Nephron (organoid): Measurements from ENCODE around the gene NPC1L1.

Experiments
- H3K27ac Mint-ChIP-seq, 3 experiments: 2 replicates each; pipeline ENCODE4 v1.8.0; 2020; ENCODE audit warnings: mixed read lengths in 3 of 3, mild to moderate bottlenecking in 2 of 3, moderate library complexity in 1 of 3
- H3K27me3 Mint-ChIP-seq: 2 replicates; pipeline ENCODE4 v1.8.0; 2021; ENCODE audit warnings: low read depth, mild to moderate bottlenecking, moderate library complexity, mixed read lengths
- H3K36me3 Mint-ChIP-seq: 2 replicates; pipeline ENCODE4 v1.8.0; 2020; ENCODE audit warnings: low read depth, mixed read lengths
- H3K4me1 Mint-ChIP-seq: 2 replicates; pipeline ENCODE4 v1.8.0; 2020; ENCODE audit warnings: mixed read lengths
- H3K4me3 Mint-ChIP-seq, 3 experiments: 2 replicates each; pipeline ENCODE4 v1.8.0; 2020; ENCODE audit warnings: mild to moderate bottlenecking in 3 of 3, mixed read lengths in 3 of 3, moderate library complexity in 2 of 3
- H3K9me3 Mint-ChIP-seq: 2 replicates; pipeline ENCODE4 v1.8.0; 2020; ENCODE audit warnings: mixed read lengths
- CTCF ChIP-seq, 3 experiments: fragments of 200-600 bp; sonication (generic); IDR thresholded peaks; one replicate each; pipeline ENCODE4 v1.5.0; 2021; ENCODE audit warnings: antibody characterized with exemption in 3 of 3; ENCODE audit not compliant: unreplicated experiment in 3 of 3

NPC1L1 gene

GRCh38 chr7:44518761-44519160, 22.4 kb downstream of the NPC1L1 start:
- H3K36me3 Mint-ChIP-seq: peaks cover 1% of the 10 kb centered on the region
- no peak overlapping the region for H3K4me3 Mint-ChIP-seq
- no peaks in the 10 kb centered on the region for H3K4me1 Mint-ChIP-seq
- no peak overlapping the region for H3K27ac Mint-ChIP-seq
- H3K27me3 Mint-ChIP-seq: no peaks in the 10 kb centered on the region
- TF ChIP-seq CTCF (IDR thresholded peaks at IDR 0.05; ENCODE audit: unreplicated experiment in 3 of 3): no peak
- peaks cover 7% of the 10 kb centered on the region for H3K9me3 Mint-ChIP-seq

- Mint-ChIP-seq H3K4me3 (no peak overlapping the region), H3K36me3 (no peaks in the 10 kb centered on the region), H3K27me3 (peaks cover 5% of the 10 kb centered on the region), H3K27ac (no peak overlapping the region), H3K9me3 (no peaks in the 10 kb centered on the region), H3K4me1 (no peaks in the 10 kb centered on the region)
- no peak for TF ChIP-seq CTCF (IDR thresholded peaks at IDR 0.05; ENCODE audit: unreplicated experiment in 3 of 3)
These were observed 24.0 kb downstream of the NPC1L1 start for GRCh38 chr7:44517175-44517574.

- H3K27me3 Mint-ChIP-seq: peaks cover 5% of the 10 kb centered on the region
- H3K4me1 Mint-ChIP-seq: no peaks in the 10 kb centered on the region
- H3K4me3 Mint-ChIP-seq: no peak overlapping the region
- no peaks in the 10 kb centered on the region for H3K36me3 Mint-ChIP-seq
- H3K9me3 Mint-ChIP-seq: peaks cover 3% of the 10 kb centered on the region
- no peak for TF ChIP-seq CTCF (IDR thresholded peaks at IDR 0.05; ENCODE audit: unreplicated experiment in 3 of 3)
- no peak overlapping the region for H3K27ac Mint-ChIP-seq
These were observed 25.4 kb downstream of the NPC1L1 start for GRCh38 chr7:44515590-44516268.

GRCh38 chr7:44512736-44513135, 28.4 kb downstream of the NPC1L1 start:
- H3K27me3 Mint-ChIP-seq: peaks cover 12% of the 10 kb centered on the region
- no peak overlapping the region for H3K4me3 Mint-ChIP-seq
- H3K27ac Mint-ChIP-seq: no peak overlapping the region
- H3K4me1 Mint-ChIP-seq: no peaks in the 10 kb centered on the region
- H3K9me3 Mint-ChIP-seq: peaks cover 10% of the 10 kb centered on the region
- TF ChIP-seq CTCF (IDR thresholded peaks at IDR 0.05; ENCODE audit: unreplicated experiment in 3 of 3): no peak
- H3K36me3 Mint-ChIP-seq: no peaks in the 10 kb centered on the region

GRCh38 chr7:44511863-44512468, 29.2 kb downstream of the NPC1L1 start:
- Mint-ChIP-seq H3K4me3 (no peak overlapping the region), H3K36me3 (no peaks in the 10 kb centered on the region), H3K27ac (no peak overlapping the region), H3K4me1 (no peaks in the 10 kb centered on the region), H3K9me3 (peaks cover 13% of the 10 kb centered on the region), H3K27me3 (peaks cover 12% of the 10 kb centered on the region)
- no peak for TF ChIP-seq CTCF (IDR thresholded peaks at IDR 0.05; ENCODE audit: unreplicated experiment in 3 of 3)

- no peaks in the 10 kb centered on the region for H3K36me3 Mint-ChIP-seq
- peaks cover 12% of the 10 kb centered on the region for H3K27me3 Mint-ChIP-seq
- peaks cover 16% of the 10 kb centered on the region for H3K9me3 Mint-ChIP-seq
- no peak overlapping the region for H3K4me3 Mint-ChIP-seq
- no peaks in the 10 kb centered on the region for H3K4me1 Mint-ChIP-seq
- TF ChIP-seq CTCF (IDR thresholded peaks at IDR 0.05; ENCODE audit: unreplicated experiment in 3 of 3): no peak
- no peak overlapping the region for H3K27ac Mint-ChIP-seq
These were observed 29.9 kb downstream of the NPC1L1 start for GRCh38 chr7:44511236-44511635.
